NCI-H510A (cell line): ENCODE results near the gene OGG1.

Source experiments
- DNase-seq: peaks from one replicate; lab custom pipeline; 2025; lab: John Stamatoyannopoulos, UW

The OGG1 gene

GRCh38 chr3:9786209-9786739, 36.5 kb downstream of the OGG1 start:
- DNase-seq, result no peak

DNA sequence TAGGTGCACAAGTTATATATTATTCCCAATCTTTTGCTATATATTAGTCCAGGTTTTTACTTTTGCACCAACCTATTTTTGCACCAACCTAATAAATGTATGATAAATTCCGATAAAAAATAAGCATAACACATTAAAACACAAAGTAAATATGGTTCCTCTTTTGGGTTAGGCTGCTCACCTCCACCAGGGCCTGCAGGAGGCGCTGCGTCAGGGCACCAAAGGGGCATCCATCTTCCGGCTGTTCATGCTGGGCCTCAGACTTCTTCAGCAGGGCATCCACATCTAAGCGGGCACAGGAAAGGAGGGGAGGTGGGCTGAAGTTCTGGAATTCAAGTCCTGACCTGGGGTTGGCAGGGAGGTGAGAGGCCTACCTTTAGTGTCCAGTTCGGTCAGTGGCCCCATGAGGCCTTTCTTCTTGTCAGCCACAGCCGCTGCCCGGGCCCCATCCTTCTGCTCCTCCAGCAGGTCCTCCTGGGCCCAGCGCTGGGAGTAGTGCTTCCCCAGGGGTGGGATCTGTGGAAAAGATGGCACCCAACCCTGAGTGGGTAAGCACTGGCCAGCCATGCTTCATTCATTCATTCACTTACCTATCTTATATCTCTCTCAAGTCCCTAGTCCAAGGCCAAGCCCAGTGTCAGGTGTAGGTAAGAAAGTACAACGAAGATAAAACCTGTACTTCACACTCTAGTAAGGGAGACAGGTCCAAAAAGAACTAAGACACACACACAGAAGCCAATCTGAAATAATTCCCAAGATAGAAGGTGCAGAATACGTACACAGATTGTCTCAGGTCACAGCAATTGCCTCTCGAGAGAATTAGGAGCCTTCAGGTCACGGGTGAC, 37.3 kb downstream of the OGG1 start:
- DNase-seq, result no peak

DNA sequence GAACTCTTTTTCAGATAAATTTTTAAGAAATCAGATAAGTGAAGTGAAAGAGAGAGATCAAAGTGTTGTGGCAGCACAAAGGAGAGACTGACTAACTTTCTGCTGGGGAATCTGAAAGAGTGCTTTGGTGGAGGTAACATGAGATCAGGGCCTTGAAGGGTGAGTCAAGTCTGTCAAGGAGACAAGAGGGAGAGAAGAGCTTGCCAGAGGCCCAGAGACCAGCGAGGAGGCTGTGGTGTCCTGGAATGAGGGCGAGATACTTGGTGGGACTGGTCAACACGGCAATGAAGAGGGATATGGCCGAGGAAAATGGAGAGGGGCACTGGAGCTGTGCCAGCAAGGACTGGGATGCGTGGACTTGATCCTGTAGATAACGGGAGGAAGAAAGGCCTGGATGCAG, 38.0 kb downstream of the OGG1 start:
- DNase-seq, result no peak

- DNase-seq, result no peak
Measured at GRCh38 chr3:9791127-9791526, 41.4 kb downstream of the OGG1 start.

- DNase-seq, result no peak
Measured at GRCh38 chr3:9791790-9792404, 42.1 kb downstream of the OGG1 start.

DNA sequence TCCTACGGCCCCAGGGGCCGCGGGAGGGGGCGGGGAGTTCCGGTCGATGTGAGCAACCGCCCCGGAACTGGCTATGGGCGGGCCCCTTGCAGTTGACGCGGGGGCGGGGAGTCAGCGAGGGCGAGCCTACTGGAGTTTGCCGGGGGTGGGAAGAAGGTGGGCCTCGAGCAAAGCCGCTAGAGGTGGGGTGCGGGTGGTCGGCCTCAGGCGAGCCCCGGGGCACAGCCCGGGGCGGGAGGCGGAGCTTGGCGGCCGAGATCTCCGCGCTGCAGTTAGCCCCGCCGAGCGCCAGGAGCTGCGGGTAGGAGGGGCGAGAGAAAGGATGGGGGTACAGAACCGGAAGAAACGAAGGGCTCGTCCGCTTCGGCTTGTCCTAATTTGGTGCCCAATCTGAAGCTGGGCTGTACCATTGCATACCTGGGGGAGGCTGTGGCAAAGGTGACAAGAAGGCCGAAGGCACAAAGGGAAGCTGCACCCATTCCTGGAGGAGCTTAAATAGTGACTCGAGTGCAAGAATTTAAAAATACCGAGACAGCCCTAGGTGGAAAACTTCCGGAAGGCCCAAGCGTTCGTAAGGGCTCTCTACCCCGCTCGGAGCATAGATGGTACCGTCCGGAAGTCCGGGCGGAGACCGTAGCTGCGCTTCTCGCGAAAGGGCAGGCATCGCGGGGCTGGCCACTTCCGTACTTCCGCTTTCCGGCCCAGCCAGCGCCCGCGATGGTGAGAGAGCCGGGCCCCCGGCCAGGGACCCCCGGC, 42.8 kb downstream of the OGG1 start, which contains the start of the genes ARPC4 and TADA3:
Gene ARPC4 (plus strand): TSS at position 678 of the 756 bp plus-strand sequence. CDS start 40 bp downstream, at position 718.
Gene TADA3 (minus strand): TSS at position 69 of the 756 bp plus-strand sequence. CDS start 1,007 bp downstream, outside the sequence.
- DNase-seq, result peak; percentile 73

GRCh38 chr3:9793161-9793781, 43.5 kb downstream of the OGG1 start:
- DNase-seq, result no peak

DNA sequence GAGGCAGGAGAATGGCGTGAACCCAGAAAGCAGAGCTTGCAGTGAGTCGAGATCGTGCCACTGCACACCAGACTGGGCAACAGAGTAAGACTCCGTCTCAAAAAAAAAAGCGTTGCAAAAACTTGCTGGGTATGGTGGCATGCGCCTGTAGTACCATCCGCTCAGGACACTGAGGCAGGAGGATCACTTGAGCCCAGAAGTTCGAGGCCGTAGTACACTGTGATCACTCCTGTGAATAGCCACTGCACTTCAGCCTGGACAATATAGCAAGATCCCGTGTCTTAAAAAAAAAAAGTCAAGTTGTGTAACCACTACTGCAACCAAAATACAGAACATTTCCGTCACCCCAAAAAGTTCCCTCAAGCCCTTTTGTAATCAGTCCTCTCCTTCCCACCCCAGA, 44.6 kb downstream of the OGG1 start:
- DNase-seq, result no peak

DNA sequence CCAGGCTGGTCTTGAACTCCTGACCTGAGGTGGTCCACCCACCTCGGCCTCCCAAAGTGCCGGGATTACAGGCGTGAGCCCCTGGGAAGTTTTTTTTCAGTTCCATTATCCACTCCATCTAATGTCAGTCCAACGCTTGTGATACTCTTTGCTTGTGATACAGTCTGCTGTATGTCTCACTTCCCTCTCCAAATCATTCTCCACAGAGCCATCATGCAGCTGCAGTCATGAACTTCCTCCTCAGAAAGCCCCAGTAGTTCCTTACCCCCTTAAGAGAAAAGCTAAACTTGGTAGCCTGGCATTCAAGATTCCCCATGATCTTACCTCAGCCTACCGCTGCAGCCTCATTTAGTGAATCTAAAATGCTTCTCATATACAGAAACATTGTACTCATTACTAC, 45.5 kb downstream of the OGG1 start:
- no peak for DNase-seq

DNA sequence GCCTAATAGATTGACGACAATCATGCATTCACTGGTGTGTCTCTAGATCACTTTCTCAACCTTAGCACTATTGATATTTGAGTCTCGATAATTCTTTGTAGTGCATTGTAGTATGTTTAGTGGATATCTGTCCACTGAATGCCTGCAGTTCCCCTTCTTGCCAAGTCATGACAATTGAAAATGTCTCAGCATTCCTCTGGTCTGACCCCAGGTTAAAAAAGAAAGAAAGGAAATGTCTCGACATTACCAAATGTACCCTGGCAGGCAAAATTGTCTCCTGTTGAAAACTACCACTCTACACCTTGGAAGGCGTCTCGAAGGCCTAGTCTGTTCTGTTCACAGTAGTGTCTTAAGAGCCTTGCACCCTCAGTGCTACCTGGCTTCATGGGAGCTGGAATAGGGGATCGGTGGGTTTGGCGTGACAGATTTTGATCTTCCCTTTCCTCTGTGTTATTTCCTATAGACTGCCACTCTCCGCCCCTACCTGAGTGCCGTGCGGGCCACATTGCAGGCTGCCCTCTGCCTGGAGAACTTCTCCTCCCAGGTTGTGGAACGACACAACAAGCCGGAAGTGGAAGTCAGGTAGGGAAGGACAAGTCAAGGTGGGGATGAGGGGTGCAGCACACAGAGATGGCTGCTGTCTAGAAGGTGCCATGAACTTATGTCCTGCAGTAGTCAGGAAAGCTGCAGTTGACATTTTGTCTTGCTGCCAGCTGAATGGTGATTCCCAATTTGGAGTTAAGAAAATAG, 47.6 kb downstream of the OGG1 start:
- no peak for DNase-seq

DNA sequence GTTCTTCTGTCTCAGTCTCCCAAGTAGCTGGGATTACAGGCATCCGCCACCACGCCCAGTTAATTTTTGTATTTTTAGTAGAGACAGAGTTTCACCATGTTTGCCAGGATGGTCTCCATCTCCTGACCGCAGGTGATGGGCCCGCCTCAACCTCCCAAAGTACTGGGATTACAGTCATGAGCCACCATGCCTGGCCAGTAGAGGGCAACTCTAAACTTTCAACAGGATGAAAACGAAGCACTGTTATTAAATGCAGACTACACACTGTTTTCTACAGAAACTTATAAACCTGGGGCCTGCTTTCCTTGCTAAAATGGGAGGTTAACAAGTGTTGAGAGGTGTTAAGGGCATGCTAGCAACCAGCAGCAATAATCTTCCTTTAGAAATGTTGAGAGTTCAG, 50.8 kb downstream of the OGG1 start:
- DNase-seq, result no peak

DNA sequence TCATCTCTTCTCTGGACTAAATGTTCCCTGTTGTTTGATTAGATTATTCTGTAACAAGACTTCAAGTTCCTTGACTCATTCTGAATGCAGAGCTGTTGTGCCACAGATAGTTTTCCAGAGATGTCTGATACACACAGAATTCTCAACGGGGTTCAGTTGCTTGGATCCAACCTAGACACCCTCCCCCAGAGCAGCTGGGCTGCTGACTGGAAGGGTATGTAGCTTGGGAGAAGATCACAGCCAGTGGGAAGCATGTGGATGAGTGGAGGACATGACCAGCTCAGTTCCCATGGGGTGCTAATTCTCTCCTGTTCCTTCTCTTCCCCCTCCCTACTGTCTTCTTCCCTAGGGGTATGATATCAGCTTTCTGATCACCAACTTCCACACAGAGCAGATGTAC, 53.7 kb downstream of the OGG1 start:
- DNase-seq, result no peak

DNA sequence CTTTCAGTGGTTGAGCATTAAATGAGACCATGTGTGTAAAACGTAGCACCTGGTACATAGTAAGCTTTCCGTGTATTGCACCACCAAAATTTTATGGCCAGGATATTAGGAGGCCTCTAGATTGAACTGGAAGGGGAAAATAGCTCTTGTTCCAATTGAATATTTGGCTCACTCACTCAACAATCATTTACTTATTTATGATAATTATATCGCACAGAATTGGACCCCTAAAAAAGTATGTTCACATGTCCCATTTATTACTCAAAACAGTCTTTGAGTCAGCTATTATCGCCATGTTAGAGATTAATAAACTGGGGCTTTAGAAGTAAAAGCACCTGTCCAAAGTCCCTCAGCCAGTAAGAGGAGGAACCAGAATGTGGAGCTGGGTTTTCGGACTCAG, 55.2 kb downstream of the OGG1 start:
- no peak for DNase-seq

DNA sequence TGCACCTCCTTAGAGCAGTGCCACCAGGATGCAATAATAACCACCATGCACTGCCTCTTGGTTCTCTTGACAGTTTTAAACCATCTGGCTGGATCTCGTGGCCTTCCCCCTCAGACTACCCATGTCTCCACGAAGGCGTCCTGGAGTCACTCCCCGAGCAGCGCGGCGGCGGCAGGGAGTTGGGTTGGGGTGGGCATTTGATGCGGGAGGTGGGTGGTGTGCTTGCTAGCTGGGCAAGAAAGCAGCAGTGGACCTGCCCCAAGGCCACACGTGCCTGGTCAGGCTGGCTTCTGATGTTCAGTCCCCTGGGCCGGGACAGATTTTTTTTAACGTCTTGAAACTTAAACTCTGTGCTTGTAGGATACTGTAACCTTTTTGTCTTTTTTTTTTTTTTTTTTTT, 56.4 kb downstream of the OGG1 start:
- DNase-seq, result no peak
